ENCODE data around the gene RANGRF.

GRCh38 chr17:8320262-8320661 is 31.8 kb downstream of the RANGRF start:
- no peak for TF ChIP-seq CTCF (IDR thresholded peaks at IDR 0.05)
- TF ChIP-seq POLR2A (IDR thresholded peaks at IDR 0.05): no peak

Measured in lower leg skin (tissue), 3 donors.